ENCODE measurements around the gene RBM4B.
"Not testable (repeated sequence)": the region's sequence is repeated elsewhere in the genome, so short reads cannot be mapped to it uniquely, and the experiment has no call there.

Gene RBM4B

DNA sequence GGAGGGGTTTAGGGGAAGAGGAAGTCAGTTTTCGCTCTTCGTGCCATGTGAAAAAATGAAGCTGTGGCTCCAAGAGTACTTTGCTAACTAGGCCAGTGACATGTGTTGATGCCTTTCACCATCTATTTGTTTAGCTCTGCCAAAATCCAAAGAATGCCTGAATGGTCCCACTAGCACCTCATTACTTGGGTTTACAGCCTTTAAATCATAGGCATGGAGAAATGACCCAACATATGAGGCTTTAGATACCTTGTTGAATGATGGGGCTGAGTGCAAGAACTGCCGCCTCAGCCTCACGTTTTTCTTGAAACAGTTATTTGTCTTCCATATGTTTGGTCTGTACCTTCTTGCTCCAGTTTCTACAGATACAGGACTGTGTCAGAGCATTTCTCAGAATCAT, 30.9 kb downstream of the RBM4B start:
- Mint-ChIP-seq H3K9me3 (no peaks in the 10 kb centered on the region), H3K4me1 (peaks cover 58% of the 10 kb centered on the region), H3K36me3 (peaks cover 57% of the 10 kb centered on the region), H3K27ac (no peak overlapping the region), H3K4me3 (no peak overlapping the region), H3K27me3 (no peaks in the 10 kb centered on the region)
- ATAC-seq, result no peak

DNA sequence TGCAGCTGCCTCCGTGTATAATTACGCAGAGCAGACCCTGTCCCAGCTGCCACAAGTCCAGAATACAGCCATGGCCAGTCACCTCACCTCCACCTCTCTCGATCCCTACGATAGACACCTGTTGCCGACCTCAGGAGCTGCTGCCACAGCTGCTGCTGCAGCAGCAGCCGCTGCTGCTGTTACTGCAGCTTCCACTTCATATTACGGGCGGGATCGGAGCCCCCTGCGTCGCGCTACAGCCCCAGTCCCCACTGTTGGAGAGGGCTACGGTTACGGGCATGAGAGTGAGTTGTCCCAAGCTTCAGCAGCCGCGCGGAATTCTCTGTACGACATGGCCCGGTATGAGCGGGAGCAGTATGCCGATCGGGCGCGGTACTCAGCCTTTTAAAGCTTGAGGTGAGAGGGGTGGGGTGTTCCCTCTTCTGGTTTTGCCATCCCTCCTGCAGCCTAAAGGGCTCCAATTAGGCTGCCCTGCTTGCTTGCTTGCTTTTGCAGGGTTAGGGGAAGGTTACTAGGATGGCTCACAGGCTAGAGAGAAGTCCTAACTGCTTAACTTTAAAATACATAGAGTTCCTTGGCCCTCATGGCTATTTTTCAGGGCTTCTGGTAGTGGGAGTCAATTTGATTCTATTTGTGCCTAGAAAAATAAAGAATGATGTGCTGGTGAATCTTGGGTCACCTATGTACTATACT, 33.8 kb downstream of the RBM4B start:
- Mint-ChIP-seq H3K27me3 (no peaks in the 10 kb centered on the region), H3K4me3 (no peak overlapping the region), H3K4me1 (peaks cover 85% of the 10 kb centered on the region), H3K9me3 (no peaks in the 10 kb centered on the region), H3K27ac (no peak overlapping the region), H3K36me3 (peaks cover 78% of the 10 kb centered on the region)
- no peak for ATAC-seq

DNA sequence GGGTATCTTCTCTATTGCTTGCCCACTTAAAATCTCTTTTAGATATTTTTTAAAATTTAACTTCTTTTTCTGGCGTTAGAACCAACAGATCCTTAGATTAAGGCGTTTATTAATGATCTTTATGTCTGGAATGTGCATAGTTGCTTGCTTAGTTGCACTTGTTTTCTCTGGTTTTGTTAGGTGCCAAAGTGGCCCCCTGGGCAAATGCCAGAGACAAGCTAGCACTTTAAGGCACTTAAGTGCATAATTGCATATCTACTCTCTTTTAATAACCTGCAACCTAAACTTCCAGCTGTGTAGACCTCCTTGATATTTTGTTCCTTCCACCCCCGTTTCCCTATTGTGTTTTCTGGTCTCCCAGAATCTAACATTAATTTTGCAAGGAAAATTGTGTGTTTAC, 35.9 kb downstream of the RBM4B start:
- ATAC-seq, result no peak
- Mint-ChIP-seq H3K36me3 (peaks cover 68% of the 10 kb centered on the region), H3K4me3 (peak overlapping the region; percentile 74), H3K27me3 (no peaks in the 10 kb centered on the region), H3K4me1 (peaks cover 93% of the 10 kb centered on the region), H3K9me3 (no peaks in the 10 kb centered on the region), H3K27ac (no peak overlapping the region)

DNA sequence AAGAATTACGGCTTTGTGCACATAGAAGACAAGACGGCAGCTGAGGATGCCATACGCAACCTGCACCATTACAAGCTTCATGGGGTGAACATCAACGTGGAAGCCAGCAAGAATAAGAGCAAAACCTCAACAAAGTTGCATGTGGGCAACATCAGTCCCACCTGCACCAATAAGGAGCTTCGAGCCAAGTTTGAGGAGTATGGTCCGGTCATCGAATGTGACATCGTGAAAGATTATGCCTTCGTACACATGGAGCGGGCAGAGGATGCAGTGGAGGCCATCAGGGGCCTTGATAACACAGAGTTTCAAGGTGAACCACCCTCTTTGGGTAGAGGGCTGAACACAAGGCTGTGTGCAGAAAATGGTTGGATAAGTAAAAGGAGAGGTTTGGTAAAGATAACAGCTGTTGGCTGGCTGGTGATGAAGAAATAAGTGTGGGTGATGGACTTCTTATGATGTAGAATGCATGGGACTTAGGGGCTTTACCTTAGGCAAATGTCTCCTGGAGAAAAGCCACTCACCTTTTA, 37.8 kb downstream of the RBM4B start:
- Mint-ChIP-seq H3K4me1 (peaks cover 79% of the 10 kb centered on the region), H3K27ac (peak overlapping the region; percentile 96), H3K4me3 (peak overlapping the region; percentile 91), H3K36me3 (peaks cover 51% of the 10 kb centered on the region)
- H3K27me3 Mint-ChIP-seq, ATAC-seq, H3K9me3 Mint-ChIP-seq: not testable (repeated sequence)

GRCh38 chr11:66639066-66639813, 38.4 kb downstream of the RBM4B start:
- ATAC-seq, result no peak
- Mint-ChIP-seq H3K4me3 (peak overlapping the region; percentile 91), H3K27me3 (no peaks in the 10 kb centered on the region), H3K4me1 (peaks cover 77% of the 10 kb centered on the region), H3K27ac (peak overlapping the region; percentile 96), H3K9me3 (no peaks in the 10 kb centered on the region), H3K36me3 (peaks cover 51% of the 10 kb centered on the region)

GRCh38 chr11:66638177-66639065, 39.3 kb downstream of the RBM4B start, which contains the start of gene RBM4:
Gene RBM4 (plus strand): TSS chr11:66638703. CDS start chr11:66639712, 1,009 bp downstream.
- Mint-ChIP-seq H3K4me1 (peaks cover 69% of the 10 kb centered on the region), H3K4me3 (peak within 1 kb of the TSS; percentile 91)

GRCh38 chr11:66637557-66638176, 40.0 kb downstream of the RBM4B start:
- H3K27ac Mint-ChIP-seq, result peak overlapping the region; percentile 96
- peaks cover 38% of the 10 kb centered on the region for H3K36me3 Mint-ChIP-seq
- peaks cover 62% of the 10 kb centered on the region for H3K4me1 Mint-ChIP-seq
- ATAC-seq, result no peak
- H3K4me3 Mint-ChIP-seq, result peak overlapping the region; percentile 91
- no peaks in the 10 kb centered on the region for H3K9me3 Mint-ChIP-seq
- no peaks in the 10 kb centered on the region for H3K27me3 Mint-ChIP-seq

More at GRCh38 chr11:66638177-66639065, 39.3 kb downstream of the RBM4B start, which contains the start of gene RBM4:
- Mint-ChIP-seq H3K9me3 (no peaks in the 10 kb centered on the region), H3K27me3 (no peaks in the 10 kb centered on the region), H3K27ac (peak within 1 kb of the TSS; percentile 96), H3K36me3 (peaks cover 46% of the 10 kb centered on the region)
- peak; percentile 99 for ATAC-seq

- Mint-ChIP-seq H3K36me3 (peaks cover 28% of the 10 kb centered on the region), H3K27me3 (no peaks in the 10 kb centered on the region), H3K4me1 (peaks cover 57% of the 10 kb centered on the region), H3K27ac (no peak overlapping the region), H3K4me3 (no peak overlapping the region), H3K9me3 (no peaks in the 10 kb centered on the region)
- no peak for ATAC-seq
These were observed 41.3 kb downstream of the RBM4B start for GRCh38 chr11:66636411-66636810.

DNA sequence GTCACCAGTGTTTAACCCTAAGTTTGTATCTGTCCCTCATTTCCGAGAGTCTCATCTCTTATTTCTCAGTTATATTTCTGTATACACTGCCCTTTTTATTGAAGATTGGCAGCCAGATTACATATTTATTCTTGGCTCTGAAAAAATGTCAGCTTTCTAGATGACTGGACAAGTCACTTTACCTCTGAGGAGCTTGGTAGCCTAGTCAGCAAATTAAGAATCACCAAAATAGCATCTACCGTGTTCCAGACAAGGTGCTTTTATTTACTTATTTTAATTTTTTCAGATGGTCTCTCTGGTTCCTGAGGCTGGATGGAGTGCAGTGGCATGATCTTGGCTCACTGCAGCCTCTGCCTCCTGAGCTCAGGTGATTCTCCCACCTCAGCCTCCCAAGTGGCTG, 44.7 kb downstream of the RBM4B start:
- Mint-ChIP-seq H3K27me3 (no peaks in the 10 kb centered on the region), H3K36me3 (peaks cover 29% of the 10 kb centered on the region), H3K9me3 (no peaks in the 10 kb centered on the region), H3K27ac (no peak overlapping the region), H3K4me3 (no peak overlapping the region), H3K4me1 (peaks cover 50% of the 10 kb centered on the region)
- ATAC-seq, result no peak

- Mint-ChIP-seq H3K27ac (no peak overlapping the region), H3K4me3 (no peak overlapping the region), H3K9me3 (no peaks in the 10 kb centered on the region), H3K36me3 (peaks cover 39% of the 10 kb centered on the region), H3K4me1 (peaks cover 50% of the 10 kb centered on the region), H3K27me3 (no peaks in the 10 kb centered on the region)
- ATAC-seq, result no peak
These were observed 45.8 kb downstream of the RBM4B start for GRCh38 chr11:66631883-66632282.

- Mint-ChIP-seq H3K27ac (no peak overlapping the region), H3K4me3 (no peak overlapping the region), H3K4me1 (peaks cover 63% of the 10 kb centered on the region), H3K9me3 (no peaks in the 10 kb centered on the region), H3K36me3 (peaks cover 53% of the 10 kb centered on the region), H3K27me3 (no peaks in the 10 kb centered on the region)
- ATAC-seq, result no peak
These were observed 48.3 kb downstream of the RBM4B start for GRCh38 chr11:66629356-66629755.

- ATAC-seq, result no peak
- no peak overlapping the region for H3K27ac Mint-ChIP-seq
- peaks cover 61% of the 10 kb centered on the region for H3K36me3 Mint-ChIP-seq
- H3K27me3 Mint-ChIP-seq, result no peaks in the 10 kb centered on the region
- H3K4me1 Mint-ChIP-seq, result peaks cover 73% of the 10 kb centered on the region
- no peaks in the 10 kb centered on the region for H3K9me3 Mint-ChIP-seq
- no peak overlapping the region for H3K4me3 Mint-ChIP-seq
These were observed 49.6 kb downstream of the RBM4B start for GRCh38 chr11:66628061-66628603.

GRCh38 chr11:66626926-66627325, 50.8 kb downstream of the RBM4B start:
- H3K9me3 Mint-ChIP-seq, result no peaks in the 10 kb centered on the region
- no peak overlapping the region for H3K4me3 Mint-ChIP-seq
- peaks cover 68% of the 10 kb centered on the region for H3K36me3 Mint-ChIP-seq
- peaks cover 82% of the 10 kb centered on the region for H3K4me1 Mint-ChIP-seq
- ATAC-seq, result no peak
- no peak overlapping the region for H3K27ac Mint-ChIP-seq
- H3K27me3 Mint-ChIP-seq, result no peaks in the 10 kb centered on the region

GRCh38 chr11:66626382-66626781, 51.3 kb downstream of the RBM4B start:
- no peak for ATAC-seq
- no peaks in the 10 kb centered on the region for H3K9me3 Mint-ChIP-seq
- H3K4me1 Mint-ChIP-seq, result peaks cover 82% of the 10 kb centered on the region
- no peak overlapping the region for H3K4me3 Mint-ChIP-seq
- H3K36me3 Mint-ChIP-seq, result peaks cover 68% of the 10 kb centered on the region
- H3K27ac Mint-ChIP-seq, result no peak overlapping the region
- H3K27me3 Mint-ChIP-seq, result no peaks in the 10 kb centered on the region
